ENCODE measurements around the gene ABI3. TPM values are rescaled to one million over a fixed set of nuclear protein-coding genes. Genes with fewer than 3 reads are reported as not detected.
A peak's percentile ranks its signal among the peaks of the same experiment; 100 is the strongest.

Gene ABI3
- total RNA-seq, 4 donors from 2014 or later: 9.6 to 14.4 (median 12.0) TPM

- Histone ChIP-seq H3K27me3 (peaks cover 0 to 93% of the 10 kb centered on the region in 2 donors), H3K4me1 (peaks cover 0 to 30% (median 22%) of the 10 kb centered on the region in 4 donors), H3K4me3 (no peak overlapping the region), H3K27ac (no peak overlapping the region), H3K9me3 (no peaks in the 10 kb centered on the region), H3K36me3 (no peaks in the 10 kb centered on the region)
- no peak for TF ChIP-seq CTCF (IDR thresholded peaks at IDR 0.05)
- DNase-seq (ENCODE audit: low spot score in 2 of 2): no peak
- WGBS, 2 donors: 74 to 79% methylated on average over 8 of the region's 8 CpGs
Measured at GRCh38 chr17:49225554-49226236, 15.2 kb downstream of the ABI3 start.

GRCh38 chr17:49226771-49227435, 16.4 kb downstream of the ABI3 start:
- TF ChIP-seq CTCF (IDR thresholded peaks at IDR 0.05) (no peak), POLR2A (IDR thresholded peaks at IDR 0.05) (no peak), EP300 (IDR thresholded peaks at IDR 0.05) (no peak)
- no peak overlapping the region for H3K27ac ChIP-seq
- peaks cover 0 to 38% (median 26%) of the 10 kb centered on the region in 4 donors for H3K4me1 ChIP-seq
- WGBS, 2 donors: 80 to 82% methylated on average over 3 of the region's 3 CpGs
- no peak for DNase-seq (ENCODE audit: low spot score in 2 of 2)
- no peaks in the 10 kb centered on the region for H3K9me3 ChIP-seq
- H3K4me3 ChIP-seq: no peak overlapping the region
- peaks cover 0 to 93% of the 10 kb centered on the region in 2 donors for H3K27me3 ChIP-seq
- no peaks in the 10 kb centered on the region for H3K36me3 ChIP-seq

GRCh38 chr17:49227436-49228261, 17.1 kb downstream of the ABI3 start:
- Histone ChIP-seq H3K27me3 (peaks cover 0 to 87% of the 10 kb centered on the region in 2 donors), H3K36me3 (no peaks in the 10 kb centered on the region), H3K27ac (no peak overlapping the region), H3K4me1 (peaks cover 0 to 38% (median 26%) of the 10 kb centered on the region in 4 donors), H3K9me3 (no peaks in the 10 kb centered on the region), H3K4me3 (no peak overlapping the region)
- 18 to 19% methylated on average over 5 of the region's 5 CpGs for WGBS, 2 donors
- TF ChIP-seq CTCF (IDR thresholded peaks at IDR 0.05): peak; percentile 76 to 81 (median 77)
- TF ChIP-seq EP300 (IDR thresholded peaks at IDR 0.05): no peak
- DNase-seq (ENCODE audit: low spot score in 2 of 2): peak; percentile 32 to 74

- no peak overlapping the region for H3K27ac ChIP-seq
- TF ChIP-seq EP300 (IDR thresholded peaks at IDR 0.05) (no peak), POLR2A (IDR thresholded peaks at IDR 0.05) (no peak), CTCF (IDR thresholded peaks at IDR 0.05) (no peak)
- peaks cover 0 to 26% (median 18%) of the 10 kb centered on the region in 4 donors for H3K4me1 ChIP-seq
- H3K9me3 ChIP-seq: no peaks in the 10 kb centered on the region
- H3K36me3 ChIP-seq: no peaks in the 10 kb centered on the region
- 57 to 67% methylated on average over 6 of the region's 6 CpGs for WGBS, 2 donors
- no peak overlapping the region for H3K4me3 ChIP-seq
- DNase-seq (ENCODE audit: low spot score in 2 of 2): no peak
- H3K27me3 ChIP-seq: peaks cover 0 to 71% of the 10 kb centered on the region in 2 donors
Measured at GRCh38 chr17:49229076-49229804, 18.7 kb downstream of the ABI3 start.
